Measurements from ENCODE around the gene PAQR5. TPM values are rescaled to one million over a fixed set of nuclear protein-coding genes. Genes with fewer than 3 reads are reported as not detected.
"Not testable (repeated sequence)": the region's sequence is repeated elsewhere in the genome, so short reads cannot be mapped to it uniquely, and the experiment has no call there.

Gene PAQR5
- polyA plus RNA-seq, 1 donor, result 0.37 TPM

DNA sequence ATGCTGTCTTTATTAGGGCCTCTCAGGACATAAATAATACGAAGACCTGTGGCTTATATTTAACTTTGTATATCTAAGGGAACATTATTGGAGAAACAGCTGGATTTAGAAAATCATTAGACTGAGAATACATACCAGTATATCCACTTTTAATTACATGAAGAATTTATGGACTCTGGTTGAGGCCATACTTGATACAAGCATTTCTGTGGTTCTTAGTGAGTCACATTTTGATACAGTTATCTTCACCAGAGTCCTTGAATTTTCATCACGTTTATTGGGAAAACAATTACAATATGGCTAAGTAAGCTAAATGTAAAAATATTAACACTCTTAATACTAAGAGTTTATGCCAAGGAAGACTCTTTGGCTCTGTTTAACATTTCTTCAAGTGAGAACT lies 125.3 kb downstream of the PAQR5 start:
- no peak for DNase-seq (ENCODE audit: low read depth)

DNA sequence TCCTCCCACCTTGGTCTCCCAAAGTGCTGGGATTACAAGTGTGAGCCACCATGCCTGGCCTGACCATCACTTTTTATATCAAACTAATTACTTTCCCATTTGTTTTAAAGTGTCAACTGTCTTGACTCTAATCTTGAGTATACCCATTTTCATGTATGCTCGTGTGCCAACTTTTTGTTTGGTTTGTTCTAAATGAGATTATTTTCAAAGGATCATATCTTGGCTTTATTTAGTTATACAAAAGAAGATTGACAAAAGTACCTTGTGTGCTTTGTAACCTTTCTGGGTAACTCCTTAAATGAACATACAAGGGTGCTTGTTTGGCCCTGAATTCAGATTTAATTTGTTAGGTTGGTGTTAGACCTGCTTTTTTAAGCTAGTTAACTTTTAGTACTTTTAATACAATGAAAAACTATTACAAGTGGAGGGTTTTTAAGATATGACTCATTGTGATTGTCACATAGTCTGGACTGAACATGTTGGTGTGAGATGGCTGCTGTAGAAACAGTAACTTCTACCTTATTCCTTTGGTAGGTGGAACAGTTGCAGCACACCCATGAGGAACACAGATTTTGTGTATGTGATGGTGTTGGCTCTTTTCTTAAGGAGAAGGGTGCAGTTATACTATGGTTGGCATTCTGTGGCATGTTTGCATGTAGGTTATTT lies 126.2 kb downstream of the PAQR5 start:
- no peak for DNase-seq (ENCODE audit: low read depth)

DNA sequence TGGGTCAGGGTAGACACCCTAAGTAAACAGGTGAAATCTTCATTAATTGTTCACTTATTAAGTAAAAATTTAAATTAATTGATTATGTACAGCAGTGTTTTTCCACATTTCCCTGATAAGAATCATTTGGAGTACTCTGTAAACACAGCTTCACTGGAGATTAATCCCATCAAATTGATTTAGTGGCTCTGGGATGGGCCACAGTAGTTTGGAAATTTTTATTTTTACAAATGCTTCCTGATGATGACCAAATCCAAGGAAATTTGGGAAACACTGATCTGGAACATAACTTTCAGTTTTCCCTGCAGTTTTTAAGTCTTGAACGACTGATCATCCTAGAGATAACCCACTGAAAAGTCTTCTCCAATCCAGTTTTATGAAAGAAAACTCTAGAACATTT lies 135.1 kb downstream of the PAQR5 start:
- no peak for DNase-seq (ENCODE audit: low read depth)

DNA sequence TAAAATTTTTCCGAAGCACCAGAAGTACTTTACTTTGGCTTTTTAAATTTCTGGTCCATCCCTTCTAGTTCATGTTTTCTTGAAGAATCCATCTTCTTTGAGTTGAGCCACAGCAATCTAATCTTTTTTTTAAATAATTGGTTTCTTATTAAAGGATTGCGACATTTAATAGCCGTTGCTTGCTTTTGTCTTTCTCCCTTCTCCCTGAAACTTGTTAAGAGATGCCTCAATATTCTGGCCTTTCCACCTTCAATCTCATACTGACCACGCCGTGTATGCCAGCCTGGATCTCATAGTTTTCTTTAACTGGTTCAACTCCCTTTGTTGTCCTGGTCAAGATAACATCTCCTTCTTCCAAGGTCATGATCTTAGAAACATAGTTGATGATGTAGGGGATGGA lies 135.5 kb downstream of the PAQR5 start:
- no peak for DNase-seq (ENCODE audit: low read depth)

DNA sequence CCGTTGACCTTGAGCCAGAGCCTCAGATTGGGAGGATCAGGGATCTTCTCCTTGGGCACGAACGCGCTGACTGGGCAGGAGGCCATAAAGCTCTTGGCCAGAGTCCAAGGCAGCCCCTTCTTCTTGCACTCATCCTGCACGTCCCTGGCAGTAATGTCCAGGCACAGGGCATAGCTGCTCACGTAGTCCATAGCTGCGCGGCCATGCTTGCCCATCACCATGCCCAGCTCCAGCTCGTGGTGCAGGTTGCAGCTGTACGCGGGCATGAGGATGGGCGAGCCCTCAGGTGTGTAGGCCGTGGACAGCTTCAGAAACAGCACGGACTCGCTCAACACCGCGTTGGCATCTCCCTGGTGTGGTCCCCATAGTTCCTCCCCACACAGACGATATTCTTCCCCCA lies 136.0 kb downstream of the PAQR5 start:
- DNase-seq (ENCODE audit: low read depth), result no peak

DNA sequence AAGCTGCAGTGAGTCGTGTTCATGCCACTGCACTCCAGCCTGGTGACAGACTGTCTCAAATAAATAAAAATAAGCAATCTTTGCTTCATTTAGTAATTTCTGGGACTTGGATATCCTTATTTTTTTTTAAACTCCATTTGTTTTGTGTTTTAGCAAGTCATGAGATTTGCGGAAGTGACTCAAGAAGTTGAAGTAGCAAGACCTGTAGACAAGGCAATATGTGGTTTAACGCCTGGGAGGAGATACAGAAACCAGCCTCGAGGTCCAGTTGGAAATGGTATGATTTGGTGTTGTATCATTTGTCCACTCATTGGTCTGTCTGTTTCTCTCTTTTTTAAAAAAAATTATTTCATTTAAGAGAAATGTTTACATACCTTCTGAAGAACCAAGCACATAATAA lies 137.3 kb downstream of the PAQR5 start:
- no peak for DNase-seq (ENCODE audit: low read depth)

DNA sequence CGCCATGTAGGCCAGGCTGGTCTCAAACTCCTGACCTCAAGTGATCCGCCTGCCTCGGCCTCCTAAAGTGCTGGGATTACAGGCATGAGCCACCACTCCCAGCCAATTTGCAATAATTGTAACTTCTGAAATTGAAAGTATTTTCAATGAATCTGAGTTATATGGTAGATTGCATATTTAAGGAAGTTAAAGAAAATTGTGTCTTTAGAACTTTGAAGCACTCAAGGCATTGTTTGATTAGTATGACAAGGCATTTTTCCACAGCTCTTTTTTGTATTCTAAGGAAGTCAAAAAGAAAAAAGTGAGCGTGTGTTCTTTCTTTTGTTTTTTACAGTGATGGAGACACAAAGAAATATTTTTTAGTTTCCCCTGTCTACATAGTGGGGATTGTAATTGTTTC lies 138.2 kb downstream of the PAQR5 start:
- no peak for DNase-seq (ENCODE audit: low read depth)

DNA sequence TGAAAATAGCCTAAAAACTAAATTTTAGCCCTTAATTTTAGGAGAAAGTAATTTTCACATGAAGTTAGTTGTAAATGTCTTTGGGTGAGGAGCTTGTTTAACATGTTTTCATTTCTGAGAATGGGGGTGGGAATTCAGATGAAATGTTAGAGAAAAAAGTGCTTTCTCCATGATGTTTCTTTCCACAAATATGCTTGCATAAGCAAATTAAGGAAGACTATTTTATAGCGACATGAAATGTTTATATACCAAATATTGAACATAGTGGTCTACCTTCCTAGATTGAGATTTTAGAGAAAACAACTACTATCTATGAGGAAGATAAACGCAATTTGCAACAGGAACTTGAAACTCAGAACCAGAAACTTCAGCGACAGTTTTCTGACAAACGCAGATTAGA lies 140.9 kb downstream of the PAQR5 start:
- DNase-seq (ENCODE audit: low read depth), result no peak

DNA sequence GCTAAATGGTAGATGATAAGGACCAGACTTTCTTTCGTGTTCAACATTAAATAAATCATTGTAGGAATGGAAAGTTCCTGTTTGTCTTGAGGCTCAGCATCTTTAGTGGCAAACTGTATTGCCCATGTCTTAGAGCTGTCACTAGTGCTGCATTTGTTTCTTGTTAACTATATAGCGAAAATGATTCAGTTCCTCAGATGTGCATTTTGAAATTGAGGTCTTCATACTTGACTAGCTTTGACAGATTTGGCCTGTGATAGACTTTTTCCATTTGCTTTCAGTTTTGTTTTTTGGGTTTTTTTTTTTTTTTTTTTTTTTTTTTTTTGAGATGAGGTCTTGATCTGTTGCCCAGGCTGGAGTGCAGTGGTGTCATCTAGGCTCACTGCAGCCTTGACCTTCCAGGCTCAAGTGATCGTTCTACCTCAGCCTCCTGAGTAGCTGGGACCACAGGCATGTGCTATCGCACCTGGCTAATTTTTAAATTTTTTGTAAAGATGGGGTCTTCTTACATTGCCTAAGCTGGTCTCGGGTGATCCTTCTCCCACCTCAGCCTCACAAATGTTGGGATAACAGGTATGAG lies 144.4 kb downstream of the PAQR5 start:
- no peak for DNase-seq (ENCODE audit: low read depth)

DNA sequence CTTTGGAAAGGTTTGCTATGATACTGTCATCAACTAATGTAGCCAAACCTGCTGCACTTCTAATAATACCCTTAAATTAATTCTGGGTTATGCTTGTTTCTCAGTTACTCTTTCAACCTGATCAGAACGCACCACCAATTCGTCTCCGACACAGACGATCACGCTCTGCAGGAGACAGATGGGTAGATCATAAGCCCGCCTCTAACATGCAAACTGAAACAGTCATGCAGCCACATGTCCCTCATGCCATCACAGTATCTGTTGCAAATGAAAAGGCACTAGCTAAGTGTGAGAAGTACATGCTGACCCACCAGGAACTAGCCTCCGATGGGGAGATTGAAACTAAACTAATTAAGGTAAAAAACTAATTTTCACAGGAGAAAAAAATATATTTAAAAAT lies 146.0 kb downstream of the PAQR5 start:
- DNase-seq (ENCODE audit: low read depth), result no peak

DNA sequence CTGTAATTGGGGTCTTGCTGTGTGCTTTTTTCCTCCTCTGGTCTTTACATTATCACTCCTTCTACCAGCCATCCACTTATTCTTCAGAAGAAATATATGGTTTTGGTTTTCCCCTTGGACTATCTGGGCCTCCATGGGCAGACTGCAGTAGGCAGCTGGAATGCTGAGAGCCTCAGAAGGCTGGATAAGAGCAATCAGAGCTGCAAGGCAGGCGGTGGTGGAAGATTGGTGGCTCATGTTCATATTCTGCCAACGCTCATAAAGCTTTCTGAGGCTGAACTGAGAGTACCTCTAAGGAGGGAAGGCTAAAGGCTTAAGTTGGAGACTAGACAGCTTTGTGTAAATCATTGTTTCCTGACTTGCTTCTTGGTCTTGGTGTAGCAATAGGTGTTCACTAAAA lies 148.2 kb downstream of the PAQR5 start:
- DNase-seq (ENCODE audit: low read depth), result no peak

DNA sequence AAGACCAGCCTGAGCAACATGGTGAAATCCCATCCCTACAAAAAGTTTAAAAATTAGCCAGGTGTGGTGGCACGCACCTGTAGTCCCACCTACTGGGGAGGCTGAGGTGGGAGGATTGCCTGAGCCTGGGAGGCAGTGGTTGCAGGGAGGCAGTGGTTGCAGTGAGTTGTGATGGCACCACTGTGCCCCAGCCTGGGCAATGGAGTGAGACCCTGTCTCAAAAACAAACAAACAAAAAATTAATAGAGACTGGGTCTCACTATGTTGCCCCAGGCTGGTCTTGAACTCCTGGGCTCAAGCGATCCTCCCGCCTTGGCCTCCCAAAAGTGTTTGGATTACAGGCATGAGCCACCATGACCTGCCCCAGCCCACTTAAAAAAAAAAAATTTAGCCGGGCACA lies 151.5 kb downstream of the PAQR5 start:
- DNase-seq (ENCODE audit: low read depth), result not testable (repeated sequence)

DNA sequence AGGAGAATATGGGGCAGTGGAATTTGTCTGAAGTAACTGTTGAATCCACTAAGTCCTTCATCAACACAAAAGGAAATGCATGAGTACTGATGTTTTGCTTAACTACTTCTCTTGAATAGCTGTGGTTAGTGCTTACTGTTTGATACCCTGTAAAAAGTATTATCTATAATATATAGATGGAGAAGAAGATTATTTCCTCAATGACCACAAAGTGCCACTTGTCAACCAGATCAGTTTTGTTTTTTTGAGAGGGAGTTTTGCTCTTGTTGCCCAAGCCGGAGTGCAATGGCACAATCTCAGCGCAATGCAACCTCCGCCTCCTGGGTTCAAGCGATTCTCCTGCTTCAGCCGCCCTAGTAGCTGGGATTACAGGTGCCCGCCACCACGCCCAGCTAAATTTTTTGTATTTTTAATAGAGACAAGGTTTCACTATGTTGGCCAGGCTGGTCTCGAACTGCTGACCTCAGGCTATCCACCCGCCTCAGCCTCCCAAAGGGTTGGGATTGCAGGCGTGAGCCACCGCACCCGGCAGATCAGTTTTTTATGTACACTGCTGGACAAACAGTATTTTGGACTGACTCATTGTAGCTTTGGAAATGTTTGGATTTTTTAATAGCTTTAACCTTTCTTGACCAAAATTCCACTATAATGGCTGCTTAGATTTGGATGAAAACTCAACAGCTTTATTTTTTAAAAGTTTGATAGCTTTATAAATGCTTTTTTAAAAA lies 152.4 kb downstream of the PAQR5 start:
- DNase-seq (ENCODE audit: low read depth), result no peak

DNA sequence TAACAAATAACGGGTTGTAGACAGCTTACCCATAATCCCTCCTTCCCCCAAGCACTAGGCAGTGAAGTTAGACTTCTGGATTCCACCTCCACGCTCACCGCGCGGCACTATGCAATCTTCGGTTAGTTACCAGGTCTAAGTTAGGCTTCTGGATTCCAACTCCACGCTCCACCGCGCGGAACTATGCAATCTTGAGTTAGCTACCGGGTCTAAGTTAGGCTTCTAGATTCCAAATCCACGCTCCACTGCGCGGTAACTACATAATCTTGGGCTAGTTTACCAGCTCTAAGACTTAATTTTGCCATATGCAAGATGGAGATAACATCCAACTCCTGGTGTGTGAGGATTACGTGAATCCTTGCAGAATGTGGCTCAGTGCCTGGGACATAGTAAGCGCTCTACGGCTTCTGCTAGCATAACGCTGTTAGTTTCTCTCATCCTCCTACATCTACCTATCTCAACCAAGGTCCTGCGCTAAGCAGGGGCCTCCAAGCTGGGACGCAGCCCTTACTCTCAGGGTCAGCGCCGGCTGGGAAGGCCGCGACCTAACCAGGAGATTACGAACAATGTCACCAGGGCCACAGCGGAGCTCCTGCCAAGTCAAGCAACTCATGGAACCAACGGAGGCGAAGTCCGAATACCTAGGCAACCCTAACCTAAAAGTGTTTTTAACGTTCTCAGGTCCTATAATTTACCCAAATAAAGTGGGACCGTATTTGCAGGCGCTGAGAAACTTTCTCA lies 153.4 kb downstream of the PAQR5 start:
- DNase-seq (ENCODE audit: low read depth), result no peak

DNA sequence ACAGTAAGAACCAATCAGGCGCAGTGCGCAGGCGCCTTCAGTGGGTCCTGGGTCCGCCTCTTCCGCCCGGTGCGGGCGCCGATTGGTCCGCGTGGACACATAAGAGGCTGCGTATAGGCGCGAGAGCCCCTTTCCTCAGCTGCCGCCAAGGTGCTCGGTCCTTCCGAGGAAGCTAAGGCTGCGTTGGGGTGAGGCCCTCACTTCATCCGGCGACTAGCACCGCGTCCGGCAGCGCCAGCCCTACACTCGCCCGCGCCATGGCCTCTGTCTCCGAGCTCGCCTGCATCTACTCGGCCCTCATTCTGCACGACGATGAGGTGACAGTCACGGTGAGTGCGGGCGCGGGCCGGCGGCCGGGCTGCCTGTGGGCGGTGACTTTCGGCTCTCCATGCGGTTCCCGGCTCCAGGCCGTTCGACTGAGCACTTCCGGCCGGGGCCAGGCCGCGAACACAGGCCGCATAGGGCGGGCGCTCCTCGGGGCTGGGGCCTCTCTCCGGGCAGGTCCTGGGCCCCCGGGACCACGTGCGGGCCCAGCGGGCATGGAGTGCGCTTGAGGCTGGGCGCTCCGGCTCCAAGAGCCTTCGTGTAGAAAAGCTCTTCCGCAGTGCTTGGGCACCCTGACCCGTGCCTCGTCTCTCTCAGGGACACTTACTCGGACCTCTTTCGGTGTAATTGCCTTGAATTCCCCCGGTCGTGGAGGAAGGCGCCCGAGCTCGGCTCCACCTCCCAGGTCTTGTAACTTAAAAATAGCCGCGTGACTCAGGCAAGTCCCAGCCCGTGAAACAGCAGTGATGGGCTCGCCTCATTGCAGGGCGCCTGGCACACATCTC lies 154.2 kb downstream of the PAQR5 start, which contains the start of gene RPLP1:
Gene RPLP1 (plus strand): TSS at position 127 of the 830 bp plus-strand sequence. CDS start 131 bp downstream, at position 258.
- peak; percentile 92 for DNase-seq (ENCODE audit: low read depth)

DNA sequence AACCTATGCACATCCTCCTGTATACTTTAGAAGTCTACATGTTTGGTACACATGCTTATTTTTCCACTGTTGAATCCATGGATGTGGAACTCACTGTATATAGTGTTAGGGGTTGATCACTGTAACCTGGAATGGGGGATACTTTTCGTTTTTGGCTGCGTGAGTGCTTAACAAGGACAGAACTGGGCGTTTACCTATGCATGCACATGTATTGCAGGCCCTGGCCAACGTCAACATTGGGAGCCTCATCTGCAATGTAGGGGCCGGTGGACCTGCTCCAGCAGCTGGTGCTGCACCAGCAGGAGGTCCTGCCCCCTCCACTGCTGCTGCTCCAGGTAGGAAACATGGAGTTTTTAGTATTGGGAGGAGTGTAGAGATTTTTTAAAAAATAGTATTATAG lies 156.2 kb downstream of the PAQR5 start:
- no peak for DNase-seq (ENCODE audit: low read depth)

DNA sequence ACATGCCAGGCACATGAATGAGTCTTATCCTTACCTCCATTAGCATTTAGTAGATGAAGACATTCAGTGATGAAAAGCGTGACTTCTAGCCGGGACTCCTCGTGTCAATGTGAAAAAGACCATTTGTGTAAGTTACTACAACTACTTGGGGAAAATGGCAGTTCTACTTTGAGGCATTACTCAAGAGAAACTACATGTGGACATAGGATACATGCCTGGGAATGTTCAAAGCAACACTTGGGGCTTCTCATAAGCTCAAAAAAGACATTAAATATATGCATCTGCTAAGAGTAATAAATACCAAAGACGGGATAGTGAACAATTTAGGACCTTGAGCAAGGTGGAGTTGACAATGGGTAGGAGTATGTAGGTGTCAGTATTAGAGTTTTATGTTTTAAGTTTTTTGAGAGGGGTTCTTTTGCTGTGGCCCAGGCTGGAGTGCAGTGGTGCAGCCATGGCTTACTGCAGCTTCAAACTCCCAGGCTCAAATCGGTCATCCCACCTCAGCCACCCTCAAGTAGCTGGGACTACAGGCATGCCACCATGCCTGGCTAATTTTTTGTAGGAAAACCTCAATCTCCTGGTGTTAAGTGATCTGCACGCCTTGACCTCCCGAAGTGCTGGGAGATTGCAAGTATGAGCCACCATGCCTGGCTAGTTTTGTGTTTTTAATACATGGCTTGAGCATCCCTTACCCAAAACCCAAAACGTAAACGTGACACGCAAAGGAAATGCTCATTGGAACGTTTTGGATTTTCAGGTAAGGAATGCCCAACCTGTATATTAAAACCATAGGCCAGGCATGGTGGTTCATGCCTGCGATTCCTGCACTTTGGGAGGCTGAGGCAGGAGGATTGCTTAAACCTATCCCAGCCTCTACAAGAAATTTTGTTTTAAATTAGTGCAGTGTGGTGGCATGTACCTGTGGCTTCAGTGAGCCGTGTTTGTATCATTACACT lies 157.8 kb downstream of the PAQR5 start:
- DNase-seq (ENCODE audit: low read depth), result no peak
